GM18873 (cell line): ENCODE data around the gene NAT10.
"Not testable (repeated sequence)": the region's sequence is repeated elsewhere in the genome, so short reads cannot be mapped to it uniquely, and the experiment has no call there.

Source experiments
- ATAC-seq: cut with Tn5 transposase; IDR thresholded peaks from one replicate; pipeline ENCODE4 v1.9.1; 2021; ENCODE audit warnings: mild to moderate bottlenecking, moderate library complexity, moderate number of reproducible peaks; ENCODE audit not compliant: unreplicated experiment, low FRiP score

NAT10 gene

GRCh38 chr11:34165786-34166555, 60.5 kb downstream of the NAT10 start:
- ATAC-seq: no peak

- ATAC-seq: no peak
Measured at GRCh38 chr11:34166806-34167740, 61.6 kb downstream of the NAT10 start.

- no peak for ATAC-seq
Measured at GRCh38 chr11:34167961-34168360, 62.5 kb downstream of the NAT10 start.

- no peak for ATAC-seq
Measured at GRCh38 chr11:34168642-34169420, 63.4 kb downstream of the NAT10 start.

- ATAC-seq: no peak
Measured at GRCh38 chr11:34169686-34170085, 64.3 kb downstream of the NAT10 start.

GRCh38 chr11:34173050-34173449, 67.6 kb downstream of the NAT10 start:
- no peak for ATAC-seq

- peak; percentile 64 for ATAC-seq
Measured at GRCh38 chr11:34174412-34175041, 69.1 kb downstream of the NAT10 start.

GRCh38 chr11:34175284-34176019, 70.0 kb downstream of the NAT10 start:
- no peak for ATAC-seq

- no peak for ATAC-seq
Measured at GRCh38 chr11:34176751-34177209, 71.4 kb downstream of the NAT10 start.

GRCh38 chr11:34178209-34178821, 72.9 kb downstream of the NAT10 start:
- ATAC-seq: no peak

- no peak for ATAC-seq
Measured at GRCh38 chr11:34179026-34179675, 73.7 kb downstream of the NAT10 start.

- no peak for ATAC-seq
Measured at GRCh38 chr11:34180040-34180813, 74.8 kb downstream of the NAT10 start.

GRCh38 chr11:34180814-34181165, 75.4 kb downstream of the NAT10 start:
- ATAC-seq: not testable (repeated sequence)

GRCh38 chr11:34181251-34181650, 75.8 kb downstream of the NAT10 start:
- ATAC-seq: no peak

GRCh38 chr11:34181856-34182405, 76.5 kb downstream of the NAT10 start:
- ATAC-seq: no peak

GRCh38 chr11:34182425-34182824, 77.0 kb downstream of the NAT10 start:
- ATAC-seq: no peak

GRCh38 chr11:34182921-34183685, 77.7 kb downstream of the NAT10 start:
- ATAC-seq: no peak
